Hippocampal formation (tissue), 2 donors: ENCODE data around the gene TIMM17B.
"Not testable (repeated sequence)": the region's sequence is repeated elsewhere in the genome, so short reads cannot be mapped to it uniquely, and the experiment has no call there.

Experiments used
- DNase-seq, 2 donors: peaks; one replicate each; lab custom pipeline; 2025; lab: John Stamatoyannopoulos, UW

Gene TIMM17B

DNA sequence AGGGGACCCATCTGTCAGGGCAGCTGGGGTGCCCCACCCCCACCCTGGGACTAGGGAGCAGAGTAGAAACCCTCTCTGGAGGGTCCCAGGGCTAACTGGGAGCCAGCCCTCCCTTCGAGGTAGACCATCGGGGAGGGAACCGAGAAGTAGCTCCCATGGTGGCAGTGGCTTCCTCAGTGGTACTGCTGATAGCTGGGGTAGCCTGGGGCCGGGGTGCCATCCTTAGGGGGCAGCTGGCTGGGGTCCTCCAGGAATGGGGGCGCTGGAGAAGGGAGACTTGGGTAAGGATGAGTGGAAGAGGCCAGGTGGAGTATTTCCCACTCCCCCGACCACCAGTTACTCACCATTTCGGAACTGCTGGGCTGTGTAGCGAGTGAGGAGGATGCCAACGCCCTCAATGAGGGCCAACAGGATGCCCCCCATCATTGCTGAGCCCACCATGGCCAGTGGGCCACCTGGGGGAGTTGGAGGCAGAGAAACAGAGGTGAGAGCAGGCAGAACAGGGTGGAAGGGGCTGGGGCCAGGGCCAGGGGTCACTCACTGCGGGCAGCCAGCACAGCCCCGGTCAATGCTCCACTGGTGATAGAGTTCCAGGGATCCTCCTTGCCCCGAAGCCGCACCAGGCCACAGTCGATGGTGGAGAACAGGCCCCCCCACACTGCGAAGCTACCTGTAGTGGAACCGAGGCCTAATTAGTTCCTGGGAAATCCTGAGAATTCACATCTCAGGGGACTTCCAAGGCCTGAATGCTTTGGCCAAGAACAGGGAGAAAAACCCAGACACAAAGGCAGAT is 3.8 kb downstream of the TIMM17B start:
- no peak for DNase-seq

DNA sequence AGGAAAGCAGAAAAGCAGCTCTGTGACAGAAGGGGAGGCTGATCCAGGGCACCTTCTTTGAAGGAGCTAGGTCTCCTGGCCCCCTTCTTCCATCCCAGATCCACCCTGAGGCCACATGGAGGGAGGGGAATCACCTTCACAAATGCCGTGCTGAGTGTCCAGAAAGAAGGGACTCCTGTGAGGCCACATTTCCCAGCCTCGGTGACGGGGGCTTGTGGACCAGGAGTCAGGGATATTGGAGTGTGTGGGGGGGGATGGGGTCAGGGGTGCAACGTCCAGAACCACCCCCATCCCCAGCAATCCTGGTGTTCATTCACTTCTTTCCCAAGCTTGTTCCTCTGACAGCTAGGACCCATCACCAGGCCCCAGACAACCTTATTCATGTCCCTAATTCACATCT is 4.7 kb downstream of the TIMM17B start:
- DNase-seq, result no peak

GRCh38 chrX:48891402-48892288 is 5.9 kb downstream of the TIMM17B start:
- peak; percentile 60 to 76 for DNase-seq

- no peak for DNase-seq
Observed at GRCh38 chrX:48890934-48891401, 6.6 kb downstream of the TIMM17B start.

GRCh38 chrX:48890296-48890925 is 7.2 kb downstream of the TIMM17B start:
- DNase-seq, result no peak

DNA sequence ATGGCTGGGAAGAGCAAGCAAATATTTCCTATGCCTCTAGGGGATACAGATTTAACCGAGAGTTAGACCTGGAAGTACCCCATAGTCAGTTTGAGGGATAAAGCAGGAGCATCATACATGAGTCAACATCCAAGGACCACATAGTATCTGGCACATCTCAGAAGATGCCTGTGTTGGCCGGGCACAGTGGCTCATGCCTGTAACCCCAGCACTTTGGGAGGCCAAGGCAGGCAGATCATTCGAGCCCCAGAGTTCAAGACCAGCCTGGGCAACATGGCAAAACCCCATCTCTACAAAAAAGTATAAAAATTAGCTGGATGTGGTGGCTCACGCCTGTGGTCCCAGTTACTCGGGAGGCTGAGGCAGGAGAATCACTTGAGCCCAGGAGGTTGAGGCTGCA is 11.0 kb downstream of the TIMM17B start:
- not testable (repeated sequence) for DNase-seq

DNA sequence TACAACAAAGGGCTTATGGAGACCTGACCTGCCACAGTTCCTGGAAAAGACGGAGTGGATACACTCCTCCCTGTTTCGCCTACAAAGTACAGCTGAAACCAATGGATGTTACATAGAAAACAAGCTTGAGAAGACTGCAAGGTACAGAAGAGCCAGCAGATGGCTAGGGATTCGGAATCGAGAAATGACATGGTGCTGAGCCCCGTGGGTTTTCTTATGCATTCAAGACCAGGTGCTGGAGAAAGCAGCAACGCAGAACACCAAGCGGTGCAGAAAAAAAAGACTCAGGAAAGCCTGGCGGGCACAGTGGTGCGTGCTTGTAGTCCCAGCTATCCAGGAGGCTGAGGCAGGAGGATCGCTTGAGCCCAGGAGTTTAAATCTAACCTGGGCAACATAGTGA is 13.8 kb downstream of the TIMM17B start:
- no peak for DNase-seq

- not testable (repeated sequence) for DNase-seq
Observed at GRCh38 chrX:48876944-48877343, 20.6 kb downstream of the TIMM17B start.

DNA sequence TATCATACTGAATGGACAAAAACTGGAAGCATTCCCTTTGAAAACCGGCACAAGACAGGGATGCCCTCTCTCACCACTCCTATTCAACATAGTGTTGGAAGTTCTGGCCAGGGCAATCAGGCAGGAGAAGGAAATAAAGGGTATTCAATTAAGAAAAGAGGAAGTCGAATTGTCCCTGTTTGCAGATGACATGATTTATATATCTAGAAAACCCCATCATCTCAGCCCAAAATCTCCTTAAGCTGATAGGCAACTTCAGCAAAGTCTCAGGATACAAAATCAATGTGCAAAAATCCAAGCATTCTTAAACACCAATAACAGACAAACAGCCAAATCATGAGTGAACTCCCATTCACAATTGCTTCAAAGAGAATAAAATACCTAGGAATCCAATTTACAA is 25.6 kb downstream of the TIMM17B start:
- not testable (repeated sequence) for DNase-seq

DNA sequence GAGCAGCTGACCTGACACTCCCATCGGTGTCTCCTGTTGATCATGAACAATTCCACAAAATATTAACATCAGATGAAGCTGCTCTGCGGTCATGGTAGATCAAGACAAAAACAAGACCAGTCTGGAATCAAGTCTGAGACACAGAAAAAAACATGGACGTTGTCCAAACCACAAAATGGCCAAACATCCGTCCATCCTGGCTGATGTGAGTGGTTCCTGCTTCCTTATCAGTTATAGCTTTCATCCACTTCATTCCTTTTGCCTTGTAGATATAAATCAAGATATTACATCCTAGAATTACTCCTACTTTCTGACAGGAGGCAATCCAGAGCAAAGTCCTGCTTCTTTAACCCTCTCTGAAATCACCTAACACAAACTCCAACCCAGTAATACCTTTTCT is 33.4 kb downstream of the TIMM17B start:
- DNase-seq, result no peak

- DNase-seq, result no peak
Observed at GRCh38 chrX:48854898-48855297, 42.7 kb downstream of the TIMM17B start.

DNA sequence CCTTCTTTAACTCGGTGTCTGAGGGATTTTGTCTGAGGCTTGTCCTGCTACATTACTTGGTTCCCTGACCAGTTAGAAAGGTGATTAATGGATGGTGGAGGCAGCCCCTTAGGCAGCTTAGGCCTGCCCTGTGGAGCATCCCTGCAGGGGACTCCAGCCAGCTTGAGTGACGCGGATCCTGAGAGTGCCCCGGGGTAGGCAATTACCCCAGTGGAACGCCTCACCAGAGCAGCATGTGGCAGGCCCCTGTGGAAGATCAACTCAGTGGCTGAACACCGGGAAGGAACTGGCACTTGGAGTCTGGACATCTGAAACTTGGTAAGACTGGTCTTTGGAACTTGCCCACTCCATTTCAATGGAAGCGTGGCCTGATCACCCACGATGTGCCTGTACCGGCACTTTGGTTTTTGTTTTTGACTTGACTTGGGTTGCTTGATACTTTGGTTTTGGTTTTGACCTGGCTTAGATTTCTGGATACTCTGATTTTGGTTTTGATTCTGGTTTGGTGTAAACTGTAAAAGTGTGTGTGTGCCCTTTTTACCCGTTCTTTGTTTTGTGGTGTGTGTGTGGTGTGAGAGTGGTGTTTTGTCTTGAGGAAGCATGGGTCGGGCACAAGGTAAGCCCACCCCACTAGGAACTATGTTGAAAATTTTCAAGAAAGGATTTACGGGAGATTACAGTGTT is 43.3 kb downstream of the TIMM17B start:
- DNase-seq, result not testable (repeated sequence)

DNA sequence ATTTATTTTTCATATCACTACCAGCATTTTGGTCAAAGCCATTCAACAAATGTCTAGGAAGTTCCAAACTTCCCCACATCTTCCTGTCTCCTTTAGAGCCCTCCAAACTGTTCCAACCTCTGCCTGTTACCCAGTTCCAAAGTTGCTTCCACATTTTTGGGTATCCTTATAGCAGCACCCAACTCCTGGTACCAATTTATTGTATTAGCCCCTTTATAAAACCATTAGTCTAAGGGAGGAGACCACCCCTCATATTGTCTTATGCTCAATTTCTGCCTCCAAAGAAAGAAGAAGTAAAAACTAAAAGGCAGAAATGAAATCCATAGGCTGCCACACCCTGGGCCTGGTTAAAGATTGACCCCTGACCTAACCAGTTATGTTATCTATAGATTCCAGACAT is 44.1 kb downstream of the TIMM17B start:
- not testable (repeated sequence) for DNase-seq

DNA sequence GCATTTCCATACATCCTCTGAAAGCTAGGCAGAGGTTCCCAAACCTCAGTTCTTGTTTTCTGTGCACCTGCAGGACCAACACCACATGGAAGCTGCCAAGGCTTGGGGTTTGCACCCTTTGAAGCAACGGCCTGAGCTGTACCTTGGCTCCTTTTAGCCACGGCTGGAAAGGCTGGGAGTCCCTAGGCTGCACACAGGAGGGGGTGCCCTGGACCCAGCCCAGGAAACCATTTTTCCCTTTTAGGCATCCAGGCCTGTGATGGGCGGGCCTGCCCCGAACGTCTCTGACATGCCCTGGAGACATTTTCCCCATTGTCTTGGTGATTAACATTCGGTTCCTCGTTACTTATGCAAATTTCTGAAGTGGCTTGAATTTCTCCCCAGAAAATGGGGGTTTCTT is 44.7 kb downstream of the TIMM17B start:
- DNase-seq, result no peak

DNA sequence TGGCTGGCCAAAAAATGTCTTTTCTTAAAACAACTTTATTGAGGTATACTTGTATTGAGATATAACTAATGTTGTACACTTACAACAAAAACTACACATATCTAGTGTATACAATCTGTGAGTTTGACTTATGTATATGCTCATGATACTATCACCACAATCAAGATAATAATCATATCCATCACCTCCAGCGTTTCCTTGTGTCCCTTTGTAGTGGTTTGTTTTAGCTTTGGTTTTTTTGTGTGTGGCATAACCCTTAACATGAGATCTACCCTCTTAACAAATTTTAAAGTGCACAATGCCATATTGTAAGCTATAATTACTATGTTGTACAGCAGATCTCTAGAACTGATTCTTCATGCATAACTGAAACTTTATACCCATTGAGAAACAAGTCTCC is 48.7 kb downstream of the TIMM17B start:
- DNase-seq, result no peak
